Epidermal melanocyte (primary cell): ENCODE results near the gene PRR5L.
A peak's percentile ranks its signal among the peaks of the same experiment; 100 is the strongest.

Source experiments
- DNase-seq: peaks from one replicate; pipeline ENCODE4 v3.0.0; 2011; ENCODE audit warnings: low spot score; ENCODE audit not compliant: insufficient read length

Gene PRR5L

GRCh38 chr11:36432738-36433137 lies 136.7 kb downstream of the PRR5L start:
- no peak for DNase-seq

- no peak for DNase-seq
Observed at GRCh38 chr11:36436064-36436463, 140.0 kb downstream of the PRR5L start.

GRCh38 chr11:36436589-36436988 lies 140.5 kb downstream of the PRR5L start:
- DNase-seq = no peak

- DNase-seq = no peak
Observed at GRCh38 chr11:36437413-36437812, 141.3 kb downstream of the PRR5L start.

- no peak for DNase-seq
Observed at GRCh38 chr11:36438126-36438525, 142.0 kb downstream of the PRR5L start.

GRCh38 chr11:36441610-36442208 lies 145.6 kb downstream of the PRR5L start:
- DNase-seq = no peak

GRCh38 chr11:36443661-36444060 lies 147.6 kb downstream of the PRR5L start:
- no peak for DNase-seq

GRCh38 chr11:36446135-36446534 lies 150.0 kb downstream of the PRR5L start:
- no peak for DNase-seq

- no peak for DNase-seq
Observed at GRCh38 chr11:36447514-36447913, 151.4 kb downstream of the PRR5L start.

- DNase-seq = no peak
Observed at GRCh38 chr11:36447947-36448346, 151.9 kb downstream of the PRR5L start.

GRCh38 chr11:36449561-36450096 lies 153.5 kb downstream of the PRR5L start:
- no peak for DNase-seq

GRCh38 chr11:36450110-36450572 lies 154.1 kb downstream of the PRR5L start:
- DNase-seq = no peak

GRCh38 chr11:36451045-36451444 lies 155.0 kb downstream of the PRR5L start:
- DNase-seq = no peak

GRCh38 chr11:36451681-36452080 lies 155.6 kb downstream of the PRR5L start:
- DNase-seq = no peak

GRCh38 chr11:36452236-36452940 lies 156.3 kb downstream of the PRR5L start:
- no peak for DNase-seq

- DNase-seq = no peak
Observed at GRCh38 chr11:36452961-36453360, 156.9 kb downstream of the PRR5L start.

GRCh38 chr11:36453678-36454077 lies 157.6 kb downstream of the PRR5L start:
- DNase-seq = no peak

- DNase-seq = no peak
Observed at GRCh38 chr11:36454551-36454940, 158.5 kb downstream of the PRR5L start.

GRCh38 chr11:36454941-36455631 lies 159.0 kb downstream of the PRR5L start:
- no peak for DNase-seq

- peak; percentile 63 for DNase-seq
Observed at GRCh38 chr11:36455658-36456111, 159.6 kb downstream of the PRR5L start.

- no peak for DNase-seq
Observed at GRCh38 chr11:36456156-36456555, 160.1 kb downstream of the PRR5L start.
